Measurements from ENCODE around the gene MEIS3.

DNA sequence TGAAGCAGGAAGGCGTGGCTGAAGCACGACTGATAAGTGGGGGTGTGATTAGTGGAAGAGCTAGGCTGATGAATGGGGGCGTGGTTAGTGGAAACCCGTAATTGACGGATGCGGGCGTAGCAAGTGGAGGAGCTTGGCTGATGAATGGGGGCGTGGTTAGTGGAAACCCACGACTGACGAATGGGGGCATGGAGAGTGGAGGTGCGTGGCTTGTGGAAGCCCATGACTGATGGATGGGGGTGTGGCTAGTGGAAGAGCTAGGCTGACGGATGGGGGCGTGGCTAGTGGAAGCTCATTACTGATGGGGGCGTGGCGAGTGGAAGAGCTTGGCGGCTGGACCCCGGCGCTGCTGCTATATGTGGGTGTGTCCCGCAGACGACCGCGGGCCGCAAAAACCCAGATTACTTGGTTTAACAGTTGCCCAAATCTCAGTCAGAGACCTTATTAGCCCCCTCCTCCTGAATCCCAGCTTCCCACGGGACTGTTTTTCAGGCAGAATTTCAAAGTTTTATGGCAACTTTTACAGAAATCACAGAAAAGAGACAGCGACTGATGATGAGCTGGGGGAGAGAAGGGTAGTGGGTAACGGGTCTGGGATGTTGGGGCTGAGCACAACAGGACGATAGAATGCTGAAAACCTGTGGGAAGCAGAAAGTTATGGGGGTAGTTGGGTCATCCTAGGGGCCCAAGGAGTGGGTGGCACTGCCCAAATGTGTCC is 9.0 kb upstream of the MEIS3 start:
- TF ChIP-seq, protein P1, sequence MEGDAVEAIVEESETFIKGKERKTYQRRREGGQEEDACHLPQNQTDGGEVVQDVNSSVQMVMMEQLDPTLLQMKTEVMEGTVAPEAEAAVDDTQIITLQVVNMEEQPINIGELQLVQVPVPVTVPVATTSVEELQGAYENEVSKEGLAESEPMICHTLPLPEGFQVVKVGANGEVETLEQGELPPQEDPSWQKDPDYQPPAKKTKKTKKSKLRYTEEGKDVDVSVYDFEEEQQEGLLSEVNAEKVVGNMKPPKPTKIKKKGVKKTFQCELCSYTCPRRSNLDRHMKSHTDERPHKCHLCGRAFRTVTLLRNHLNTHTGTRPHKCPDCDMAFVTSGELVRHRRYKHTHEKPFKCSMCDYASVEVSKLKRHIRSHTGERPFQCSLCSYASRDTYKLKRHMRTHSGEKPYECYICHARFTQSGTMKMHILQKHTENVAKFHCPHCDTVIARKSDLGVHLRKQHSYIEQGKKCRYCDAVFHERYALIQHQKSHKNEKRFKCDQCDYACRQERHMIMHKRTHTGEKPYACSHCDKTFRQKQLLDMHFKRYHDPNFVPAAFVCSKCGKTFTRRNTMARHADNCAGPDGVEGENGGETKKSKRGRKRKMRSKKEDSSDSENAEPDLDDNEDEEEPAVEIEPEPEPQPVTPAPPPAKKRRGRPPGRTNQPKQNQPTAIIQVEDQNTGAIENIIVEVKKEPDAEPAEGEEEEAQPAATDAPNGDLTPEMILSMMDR (IDR thresholded peaks at IDR 0.05), result no peak
- TF ChIP-seq POLR2A (IDR thresholded peaks at IDR 0.05), result no peak
